ENCODE measurements around the gene JAM3. TPM values are rescaled to one million over a fixed set of nuclear protein-coding genes. Genes with fewer than 3 reads are reported as not detected.

The JAM3 gene
- total and polyA plus RNA-seq, 9 of the 15 experiments (the other 6 are each of a cell fraction or from before 2014, with no cell fraction given) = 0.22 to 0.76 (median 0.40) TPM

- no peak for TF ChIP-seq CREB3 (tag; conservative IDR thresholded peaks at IDR 0.05; ENCODE audit: low read depth)
- TF ChIP-seq ZNF318 (IDR thresholded peaks at IDR 0.05; ENCODE audit: borderline replicate concordance in 1 of 2, low read depth in 1 of 2) = no peak
- TF ChIP-seq ZNF583 (CRISPR knock-in tag; IDR thresholded peaks at IDR 0.05) = no peak
- TF ChIP-seq ZNF644 (tag; IDR thresholded peaks at IDR 0.05; ENCODE audit: low read depth) = no peak
- TF ChIP-seq SIN3B (IDR thresholded peaks at IDR 0.05; ENCODE audit: low read depth) = no peak
- no peak for TF ChIP-seq U2AF1 (optimal IDR thresholded peaks at IDR 0.05; ENCODE audit: low read depth, low read length)
- no peak for TF ChIP-seq ZNF830 (CRISPR knock-in tag; IDR thresholded peaks at IDR 0.05)
- TF ChIP-seq XRCC5 (IDR thresholded peaks at IDR 0.05; ENCODE audit: low read depth, low read length) = no peak
- TF ChIP-seq SMARCA4 (IDR thresholded peaks at IDR 0.05) = no peak
- no peak for TF ChIP-seq E2F5 (CRISPR knock-in tag; IDR thresholded peaks at IDR 0.05)
- TF ChIP-seq E2F3 (CRISPR knock-in tag; IDR thresholded peaks at IDR 0.05) = no peak
- TF ChIP-seq ZNF140 (CRISPR knock-in tag; IDR thresholded peaks at IDR 0.05) = no peak
- peak; percentile 59; the same call in 1 of the 2 replicates for TF ChIP-seq MYNN (IDR thresholded peaks at IDR 0.05)
- TF ChIP-seq MYNN (CRISPR knock-in tag; IDR thresholded peaks at IDR 0.05) = no peak
- TF ChIP-seq PURB (CRISPR knock-in tag; IDR thresholded peaks at IDR 0.05; ENCODE audit: low read depth) = no peak
- TF ChIP-seq SMAD1 (IDR thresholded peaks at IDR 0.05; ENCODE audit: low read depth, low read length, partially characterized antibody) = no peak
- TF ChIP-seq ZNF165 (CRISPR knock-in tag; IDR thresholded peaks at IDR 0.05; ENCODE audit: borderline replicate concordance) = no peak
- no peak for TF ChIP-seq ZFP30 (CRISPR knock-in tag; IDR thresholded peaks at IDR 0.05; ENCODE audit: borderline replicate concordance)
- no peak for TF ChIP-seq BACH1 (tag; IDR thresholded peaks at IDR 0.05)
- TF ChIP-seq TEAD1 (CRISPR knock-in tag; IDR thresholded peaks at IDR 0.05) = no peak
- TF ChIP-seq GATA2 (CRISPR knock-in tag; IDR thresholded peaks at IDR 0.05) = no peak
Measured at GRCh38 chr11:134068829-134069425, at the start of gene JAM3 (continued).
